Activated CD8-positive, alpha-beta T cell treated with anti-CD3 and anti-CD28 coated beads, Interleukin-2, amount 10 ng/mL, durations not matched to agents 7 days and 5 days (primary cell): ENCODE results near the gene ST8SIA1. TPM values are rescaled to one million over a fixed set of nuclear protein-coding genes. Genes with fewer than 3 reads are reported as not detected.

Experiments
- ATAC-seq: fragments of 150-1000 bp; cut with Tn5 transposase; one replicate; pipeline ENCODE4 v1.10.0; 2021; ENCODE audit warnings: moderate library complexity
- CTCF ChIA-PET: fragments of 350-600 bp; sonication (Branson Sonifier 250); formaldehyde crosslinking; loops from one replicate; lab custom pipeline; 2021; ENCODE audit warnings: antibody characterized with exemption; lab: Charles Lee
- POLR2A ChIA-PET: fragments of 350-600 bp; sonication (Branson Sonifier 250); formaldehyde crosslinking; loops from one replicate; lab custom pipeline; 2021; ENCODE audit warnings: antibody characterized with exemption; lab: Charles Lee
- DNase-seq: peaks from one replicate; pipeline ENCODE4 v3.0.0-alpha.2; 2020
- H3K27ac Mint-ChIP-seq: one replicate; pipeline ENCODE4 v1.8.0; 2021; ENCODE audit warnings: mild to moderate bottlenecking, mixed read lengths
- H3K27me3 Mint-ChIP-seq: one replicate; pipeline ENCODE4 v1.8.0; 2021; ENCODE audit warnings: low read depth, mixed read lengths
- H3K36me3 Mint-ChIP-seq: one replicate; pipeline ENCODE4 v1.8.0; 2021; ENCODE audit warnings: low read depth, mixed read lengths
- H3K4me1 Mint-ChIP-seq: one replicate; pipeline ENCODE4 v1.8.0; 2021; ENCODE audit warnings: low read depth, mixed read lengths
- H3K4me3 Mint-ChIP-seq: one replicate; pipeline ENCODE4 v1.8.0; 2021; ENCODE audit warnings: mild to moderate bottlenecking, mixed read lengths
- H3K9me3 Mint-ChIP-seq: one replicate; pipeline ENCODE4 v1.8.0; 2022; ENCODE audit warnings: mixed read lengths; ENCODE audit not compliant: insufficient read depth
- total RNA-seq, 2 experiments: library from RNA; stranded (reverse); gene quantifications; one replicate each; pipeline ENCODE4 v1.2.3, GENCODE V29; 2021

ST8SIA1 gene
- total RNA-seq, 2 experiments from 2014 or later = 0.29 to 0.34 TPM

- Mint-ChIP-seq H3K9me3 (no peaks in the 10 kb centered on the region), H3K27me3 (peaks cover 6% of the 10 kb centered on the region), H3K4me3 (no peak overlapping the region), H3K27ac (no peak overlapping the region), H3K4me1 (no peaks in the 10 kb centered on the region), H3K36me3 (no peaks in the 10 kb centered on the region)
- ATAC-seq (no peak), DNase-seq (no peak)
- ChIA-PET CTCF (no interaction called here), POLR2A (no interaction called here)
These were observed 20.6 kb upstream of the ST8SIA1 start for GRCh38 chr12:22355011-22355580.

- ChIA-PET CTCF (no interaction called here), POLR2A (no interaction called here)
- no peaks in the 10 kb centered on the region for H3K4me1 Mint-ChIP-seq
- DNase-seq (no peak), ATAC-seq (no peak)
- H3K27ac Mint-ChIP-seq = no peak overlapping the region
- no peaks in the 10 kb centered on the region for H3K36me3 Mint-ChIP-seq
- H3K9me3 Mint-ChIP-seq = no peaks in the 10 kb centered on the region
- H3K27me3 Mint-ChIP-seq = peaks cover 4% of the 10 kb centered on the region
- H3K4me3 Mint-ChIP-seq = no peak overlapping the region
These were observed 19.3 kb upstream of the ST8SIA1 start for GRCh38 chr12:22353615-22354325.

GRCh38 chr12:22350886-22351285, 16.4 kb upstream of the ST8SIA1 start:
- ChIA-PET POLR2A (no interaction called here), CTCF (no interaction called here)
- ATAC-seq (no peak), DNase-seq (no peak)
- H3K27ac Mint-ChIP-seq = no peak overlapping the region
- H3K4me1 Mint-ChIP-seq = no peaks in the 10 kb centered on the region
- H3K36me3 Mint-ChIP-seq = no peaks in the 10 kb centered on the region
- peaks cover 4% of the 10 kb centered on the region for H3K27me3 Mint-ChIP-seq
- no peak overlapping the region for H3K4me3 Mint-ChIP-seq
- no peaks in the 10 kb centered on the region for H3K9me3 Mint-ChIP-seq

- Mint-ChIP-seq H3K27ac (no peak overlapping the region), H3K36me3 (no peaks in the 10 kb centered on the region), H3K27me3 (peaks cover 4% of the 10 kb centered on the region), H3K9me3 (no peaks in the 10 kb centered on the region), H3K4me3 (no peak overlapping the region), H3K4me1 (no peaks in the 10 kb centered on the region)
- ATAC-seq (no peak), DNase-seq (no peak)
- ChIA-PET POLR2A (no interaction called here), CTCF (no interaction called here)
These were observed 13.7 kb upstream of the ST8SIA1 start for GRCh38 chr12:22348208-22348607.

- Mint-ChIP-seq H3K27ac (no peak overlapping the region), H3K4me3 (no peak overlapping the region), H3K9me3 (no peaks in the 10 kb centered on the region), H3K4me1 (peaks cover 8% of the 10 kb centered on the region), H3K36me3 (no peaks in the 10 kb centered on the region), H3K27me3 (peaks cover 24% of the 10 kb centered on the region)
- CTCF ChIA-PET = no interaction called here
- DNase-seq (no peak), ATAC-seq (no peak)
- POLR2A ChIA-PET = no interaction called here
These were observed 5.6 kb upstream of the ST8SIA1 start for GRCh38 chr12:22340143-22340542.

GRCh38 chr12:22339691-22340090, 5.2 kb upstream of the ST8SIA1 start:
- CTCF ChIA-PET = no interaction called here

GRCh38 chr12:22335794-22336166, 1.3 kb upstream of the ST8SIA1 start:
- H3K9me3 Mint-ChIP-seq = no peaks in the 10 kb centered on the region
- peaks cover 16% of the 10 kb centered on the region for H3K4me1 Mint-ChIP-seq
- no peak for ATAC-seq
- CTCF ChIA-PET = interaction anchor here (0.8 to 1.6 kb wide), 32 partner anchors 14 to 638 kb away, joined by 3 to 11 read pairs (median 3); no protein-coding TSS in a partner anchor
- H3K27me3 Mint-ChIP-seq = peaks cover 51% of the 10 kb centered on the region
- no peak for DNase-seq
- no peaks in the 10 kb centered on the region for H3K36me3 Mint-ChIP-seq
- peak overlapping the region; percentile 84 for H3K4me3 Mint-ChIP-seq
- POLR2A ChIA-PET = interaction anchor here (0.9 to 1.5 kb wide), 3 partner anchors 60 to 74 kb away, joined by 3 to 6 read pairs (median 4); no protein-coding TSS in a partner anchor
- no peak overlapping the region for H3K27ac Mint-ChIP-seq

More at GRCh38 chr12:22339691-22340090, 5.2 kb upstream of the ST8SIA1 start:
- Mint-ChIP-seq H3K4me1 (peaks cover 8% of the 10 kb centered on the region), H3K9me3 (no peaks in the 10 kb centered on the region), H3K36me3 (no peaks in the 10 kb centered on the region), H3K27me3 (peaks cover 28% of the 10 kb centered on the region), H3K27ac (no peak overlapping the region), H3K4me3 (no peak overlapping the region)
- POLR2A ChIA-PET = no interaction called here
- ATAC-seq (no peak), DNase-seq (no peak)

GRCh38 chr12:22333713-22334409, 646 bp downstream of the ST8SIA1 start:
- Mint-ChIP-seq H3K36me3 (no peaks in the 10 kb centered on the region), H3K27me3 (peaks cover 55% of the 10 kb centered on the region), H3K4me1 (peaks cover 16% of the 10 kb centered on the region), H3K27ac (peak overlapping the region; percentile 23), H3K4me3 (peak overlapping the region; percentile 84), H3K9me3 (no peaks in the 10 kb centered on the region)
- DNase-seq = peak; percentile 21
- POLR2A ChIA-PET = no interaction called here
- CTCF ChIA-PET = interaction anchor here (0.9 kb wide), 1 partner anchor 233 kb away, joined by 3 read pairs; no protein-coding TSS in a partner anchor
- ATAC-seq = no peak

GRCh38 chr12:22333186-22333712, 1.3 kb downstream of the ST8SIA1 start:
- CTCF ChIA-PET = interaction anchor here (0.9 kb wide), 1 partner anchor 232 kb away, joined by 3 read pairs; no protein-coding TSS in a partner anchor
- Mint-ChIP-seq H3K4me1 (peaks cover 16% of the 10 kb centered on the region), H3K9me3 (no peaks in the 10 kb centered on the region), H3K27me3 (peaks cover 52% of the 10 kb centered on the region), H3K4me3 (peak overlapping the region; percentile 54), H3K36me3 (no peaks in the 10 kb centered on the region), H3K27ac (no peak overlapping the region)
- DNase-seq (no peak), ATAC-seq (no peak)
- POLR2A ChIA-PET = no interaction called here

- peaks cover 16% of the 10 kb centered on the region for H3K4me1 Mint-ChIP-seq
- no peak for DNase-seq
- no peak overlapping the region for H3K4me3 Mint-ChIP-seq
- H3K9me3 Mint-ChIP-seq = no peaks in the 10 kb centered on the region
- ChIA-PET CTCF (no interaction called here), POLR2A (no interaction called here)
- ATAC-seq = no peak
- no peak overlapping the region for H3K27ac Mint-ChIP-seq
- H3K36me3 Mint-ChIP-seq = no peaks in the 10 kb centered on the region
- H3K27me3 Mint-ChIP-seq = peaks cover 47% of the 10 kb centered on the region
These were observed 2.3 kb downstream of the ST8SIA1 start for GRCh38 chr12:22332202-22332601.

GRCh38 chr12:22329621-22330020, 4.9 kb downstream of the ST8SIA1 start:
- DNase-seq (no peak), ATAC-seq (no peak)
- Mint-ChIP-seq H3K36me3 (no peaks in the 10 kb centered on the region), H3K4me1 (peaks cover 8% of the 10 kb centered on the region), H3K27ac (no peak overlapping the region), H3K4me3 (no peak overlapping the region), H3K27me3 (peaks cover 28% of the 10 kb centered on the region), H3K9me3 (no peaks in the 10 kb centered on the region)
- CTCF ChIA-PET = no interaction called here
- POLR2A ChIA-PET = no interaction called here

GRCh38 chr12:22325218-22325617, 9.3 kb downstream of the ST8SIA1 start:
- H3K4me3 Mint-ChIP-seq = no peak overlapping the region
- no peaks in the 10 kb centered on the region for H3K9me3 Mint-ChIP-seq
- ChIA-PET POLR2A (no interaction called here), CTCF (no interaction called here)
- ATAC-seq (no peak), DNase-seq (no peak)
- H3K27ac Mint-ChIP-seq = no peak overlapping the region
- no peaks in the 10 kb centered on the region for H3K4me1 Mint-ChIP-seq
- no peaks in the 10 kb centered on the region for H3K36me3 Mint-ChIP-seq
- peaks cover 7% of the 10 kb centered on the region for H3K27me3 Mint-ChIP-seq
